Measurements from ENCODE around the gene TXLNG.
A peak's percentile ranks its signal among the peaks of the same experiment; 100 is the strongest.
"Not testable (repeated sequence)": the region's sequence is repeated elsewhere in the genome, so short reads cannot be mapped to it uniquely, and the experiment has no call there.

The TXLNG gene

GRCh38 chrX:16838202-16839066 is 52.2 kb downstream of the TXLNG start:
- no peak for DNase-seq (ENCODE audit: low read depth)

- DNase-seq (ENCODE audit: low read depth), result no peak
These were observed 53.1 kb downstream of the TXLNG start for GRCh38 chrX:16839219-16839851.

DNA sequence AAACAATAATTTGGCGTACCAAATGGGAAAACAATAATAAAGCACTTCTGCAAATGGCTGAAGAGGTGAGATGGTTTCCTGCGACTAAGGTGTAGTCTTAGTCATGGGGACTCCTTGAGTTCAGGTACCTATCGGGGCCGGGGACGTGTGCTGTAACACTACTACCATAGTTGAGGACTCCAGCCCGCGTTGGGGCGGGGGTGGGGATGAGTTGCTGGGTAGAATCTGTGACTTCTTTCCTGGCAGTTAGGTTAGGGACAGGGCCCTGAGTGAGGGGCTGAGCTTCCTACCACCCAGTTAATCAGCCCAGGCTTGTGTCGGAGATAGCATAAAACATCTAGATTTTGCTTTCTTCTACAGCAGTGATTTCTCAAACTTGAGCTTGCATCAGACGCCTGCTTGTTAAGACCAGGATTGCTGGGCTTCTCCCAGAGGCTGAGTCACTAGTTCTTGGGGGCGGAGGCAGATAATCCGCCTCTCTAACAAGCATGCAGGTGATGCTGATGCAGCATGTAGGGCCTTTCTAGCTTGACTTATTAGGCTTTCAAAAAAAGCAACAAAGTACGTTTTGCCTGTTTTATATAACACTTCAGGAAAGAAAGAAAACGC is 53.7 kb downstream of the TXLNG start:
- DNase-seq (ENCODE audit: low read depth), result no peak

GRCh38 chrX:16842684-16843083 is 56.4 kb downstream of the TXLNG start:
- no peak for DNase-seq (ENCODE audit: low read depth)

DNA sequence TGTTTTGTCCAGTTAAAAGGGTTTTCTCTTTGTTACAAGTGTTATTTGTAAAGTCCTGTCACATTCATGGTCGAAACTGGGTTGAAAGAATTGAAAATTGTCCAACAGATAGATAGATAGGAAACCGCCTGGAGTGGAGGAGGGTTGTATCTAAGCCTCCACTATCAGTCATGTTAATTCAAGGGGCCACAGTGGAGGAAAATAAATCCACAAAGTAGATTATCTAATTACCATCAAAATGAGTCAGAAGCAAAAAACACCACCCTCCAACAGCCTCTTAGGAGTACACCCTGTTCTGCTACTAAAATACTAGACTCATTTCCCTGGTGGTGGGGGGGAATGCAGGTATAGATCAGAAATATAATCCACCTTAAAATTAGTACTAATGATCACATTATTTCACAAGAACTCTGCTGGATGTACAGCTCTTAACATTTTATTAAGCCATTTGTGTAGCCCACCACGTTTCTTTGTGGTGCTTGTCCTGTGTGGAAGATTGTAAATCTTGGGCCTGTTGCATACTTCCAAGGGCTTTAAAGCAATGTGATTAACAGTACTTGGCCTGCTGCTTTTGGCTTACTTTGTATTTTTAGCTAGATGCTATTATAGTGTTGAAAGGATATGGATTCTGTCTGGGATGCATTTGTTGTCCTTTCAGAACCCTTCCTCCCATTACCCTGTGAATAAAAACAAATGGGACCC is 57.1 kb downstream of the TXLNG start:
- no peak for DNase-seq (ENCODE audit: low read depth)

DNA sequence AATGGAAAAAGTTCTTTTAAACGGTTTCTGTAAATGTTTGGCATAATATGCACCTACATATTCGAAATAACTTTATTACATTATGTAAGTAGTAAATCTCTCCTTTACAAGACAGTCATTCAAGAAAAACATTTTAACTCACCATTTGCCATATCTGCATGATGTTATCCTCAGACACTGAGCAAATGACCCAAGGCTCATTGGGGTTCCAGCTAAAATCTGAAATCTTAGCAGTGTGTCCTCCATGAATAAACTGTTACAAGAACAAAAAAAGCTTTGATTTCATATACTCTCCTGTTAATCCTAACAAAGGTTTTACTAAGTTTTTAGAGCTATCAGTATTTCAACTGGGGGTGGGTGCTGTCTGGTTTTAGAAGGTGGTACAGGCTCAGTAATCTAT is 59.4 kb downstream of the TXLNG start:
- no peak for DNase-seq (ENCODE audit: low read depth)

DNA sequence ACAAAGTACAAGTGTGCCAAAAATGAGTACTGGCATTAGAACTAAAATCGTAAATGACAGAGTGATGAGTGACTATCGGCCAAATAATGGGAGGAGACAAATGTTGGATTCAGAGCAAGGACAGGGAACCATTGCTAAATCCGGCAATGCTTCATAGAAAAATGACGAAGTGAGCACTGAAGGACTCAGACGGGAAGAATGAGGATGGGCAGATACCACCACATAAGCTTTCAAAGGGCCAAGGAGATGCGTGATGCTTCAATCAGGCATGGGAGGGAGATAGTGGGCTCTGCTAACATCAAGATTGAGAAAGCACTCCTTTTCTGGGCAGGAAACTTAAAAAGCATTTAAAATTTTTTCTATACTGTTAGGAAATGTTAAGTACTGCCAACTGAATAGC is 62.3 kb downstream of the TXLNG start:
- no peak for DNase-seq (ENCODE audit: low read depth)

DNA sequence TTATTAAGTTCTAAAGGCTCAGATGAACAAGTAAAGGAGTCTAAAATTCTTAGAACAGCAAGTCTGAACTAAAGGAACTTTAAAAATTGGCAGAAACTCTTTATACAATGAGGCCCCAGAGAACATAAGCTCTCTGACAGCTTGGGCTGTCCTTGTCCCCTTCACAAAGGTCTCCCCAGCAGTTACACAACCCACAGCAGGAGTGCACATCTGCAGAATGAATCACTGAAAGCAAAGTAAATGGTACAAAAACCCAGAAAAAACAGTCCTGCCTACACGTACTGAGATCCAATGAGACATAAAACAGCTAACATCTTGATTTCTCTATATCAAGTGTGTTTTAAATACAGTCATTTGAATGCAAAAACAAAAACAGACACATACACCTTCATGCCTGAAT is 65.2 kb downstream of the TXLNG start:
- DNase-seq (ENCODE audit: low read depth), result no peak

DNA sequence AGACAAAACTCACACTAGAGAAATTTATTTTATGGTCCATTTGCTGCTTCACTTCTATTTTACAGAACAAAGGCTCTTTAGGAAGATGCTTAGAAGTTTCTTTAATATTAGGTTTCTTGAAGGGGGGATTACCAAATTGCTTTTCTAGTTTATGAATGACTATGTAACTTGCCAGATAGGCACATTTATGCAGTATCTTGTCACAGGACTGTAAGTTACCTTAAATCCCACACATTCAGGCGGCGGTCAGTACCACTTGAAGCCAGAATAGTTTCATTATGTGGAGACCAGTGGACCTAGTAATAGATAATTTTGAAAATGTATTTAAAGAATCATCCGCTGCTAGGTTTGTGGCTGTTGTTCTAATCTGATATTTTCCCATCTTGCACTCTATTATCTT is 65.6 kb downstream of the TXLNG start:
- no peak for DNase-seq (ENCODE audit: low read depth)

DNA sequence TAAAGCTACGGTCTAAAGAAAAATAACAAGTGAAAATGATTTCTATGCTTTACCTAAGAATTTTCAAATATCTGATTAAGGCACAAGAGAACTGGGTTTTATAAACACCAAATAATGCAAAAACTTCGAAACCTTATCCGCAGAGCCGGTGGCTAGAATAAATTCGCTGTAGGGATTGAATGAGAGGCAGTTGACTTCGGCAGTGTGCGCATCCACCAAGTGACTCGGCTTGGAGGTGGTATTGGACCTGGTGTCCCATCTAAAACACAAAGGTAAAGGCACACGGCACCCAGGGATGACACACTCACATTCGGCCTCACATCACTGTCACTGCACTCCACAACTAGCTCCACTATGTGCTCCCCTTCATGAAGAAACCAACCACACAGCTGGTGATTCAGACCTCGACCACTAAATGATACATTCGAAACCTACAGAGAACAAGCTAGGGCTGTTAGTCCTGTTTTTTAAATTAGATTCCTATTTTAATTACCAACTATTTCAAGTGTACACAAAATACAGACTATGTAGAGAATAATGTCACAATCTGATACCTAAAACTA is 66.4 kb downstream of the TXLNG start:
- DNase-seq (ENCODE audit: low read depth), result no peak

DNA sequence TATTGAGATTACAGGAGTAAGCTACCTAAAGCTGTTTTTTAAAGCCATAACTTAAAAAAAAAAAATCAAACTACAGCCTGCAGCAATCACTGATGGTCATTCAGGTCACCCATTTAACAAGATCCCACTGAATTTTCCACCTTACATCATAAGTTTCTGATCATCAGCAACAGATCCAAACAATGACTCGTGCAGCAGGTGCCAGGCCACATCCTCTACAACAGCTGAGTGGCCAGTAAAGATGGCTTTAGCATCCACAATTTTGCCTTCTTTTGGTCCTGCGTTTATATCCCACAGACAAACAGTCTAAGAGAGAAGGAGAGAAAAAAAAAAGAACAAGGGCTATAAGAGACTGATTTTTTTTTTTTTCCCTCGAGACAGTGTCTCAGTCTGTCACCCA is 67.3 kb downstream of the TXLNG start:
- no peak for DNase-seq (ENCODE audit: low read depth)

DNA sequence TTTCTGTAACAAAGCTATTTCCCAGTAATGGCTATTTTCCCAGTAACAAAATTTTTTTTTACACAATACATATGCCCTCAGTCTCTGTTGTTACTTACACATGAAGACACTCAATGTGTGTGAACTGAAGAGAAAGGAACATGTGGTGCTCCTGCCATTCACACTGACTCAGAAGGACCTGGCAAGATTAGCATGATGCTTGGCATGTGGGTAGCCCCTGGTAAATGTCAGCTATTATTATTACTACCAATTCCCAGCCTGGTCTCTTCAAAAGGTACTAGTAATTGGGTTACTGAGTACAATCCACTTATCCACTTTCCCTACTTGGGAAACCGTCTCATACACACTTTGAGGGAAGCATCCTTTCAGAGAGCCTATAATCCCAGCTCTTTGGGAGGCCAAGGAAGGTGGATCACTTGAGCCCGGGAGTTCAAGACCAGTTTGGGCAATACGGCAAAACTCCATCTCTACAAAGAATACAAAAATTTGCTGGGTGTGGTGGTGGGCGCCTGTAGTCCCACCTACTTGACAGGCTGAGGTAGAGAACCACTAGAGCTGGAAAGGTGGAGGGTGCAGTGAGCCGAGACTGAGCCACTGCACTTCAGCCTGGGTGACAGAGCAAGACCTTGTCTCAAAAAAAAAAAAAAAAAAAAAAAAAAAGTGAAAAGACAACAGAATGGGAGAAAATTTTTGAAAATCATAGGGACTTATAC is 69.3 kb downstream of the TXLNG start:
- no peak for DNase-seq (ENCODE audit: low read depth)

GRCh38 chrX:16856076-16856404 is 69.8 kb downstream of the TXLNG start:
- DNase-seq (ENCODE audit: low read depth), result not testable (repeated sequence)

- DNase-seq (ENCODE audit: low read depth), result no peak
These were observed 70.5 kb downstream of the TXLNG start for GRCh38 chrX:16856744-16857143.

DNA sequence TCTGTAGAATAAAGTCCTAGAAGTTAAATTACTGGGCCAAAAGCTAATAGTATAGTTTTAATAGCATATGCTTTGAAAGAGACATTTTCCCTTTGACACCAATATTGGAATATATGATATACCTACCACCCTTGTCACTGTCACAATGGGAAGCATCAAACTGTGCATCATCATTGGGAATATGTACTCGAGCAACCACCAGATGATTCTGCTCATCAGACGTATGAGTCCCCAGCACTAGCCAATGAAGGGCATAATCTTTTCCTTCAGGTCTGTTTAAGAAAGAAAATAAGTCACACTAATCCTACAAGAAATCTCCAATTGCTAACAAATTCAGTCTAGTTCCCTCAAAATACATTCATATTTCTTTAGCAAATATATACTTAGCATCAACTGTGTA is 76.6 kb downstream of the TXLNG start:
- DNase-seq (ENCODE audit: low read depth), result no peak

DNA sequence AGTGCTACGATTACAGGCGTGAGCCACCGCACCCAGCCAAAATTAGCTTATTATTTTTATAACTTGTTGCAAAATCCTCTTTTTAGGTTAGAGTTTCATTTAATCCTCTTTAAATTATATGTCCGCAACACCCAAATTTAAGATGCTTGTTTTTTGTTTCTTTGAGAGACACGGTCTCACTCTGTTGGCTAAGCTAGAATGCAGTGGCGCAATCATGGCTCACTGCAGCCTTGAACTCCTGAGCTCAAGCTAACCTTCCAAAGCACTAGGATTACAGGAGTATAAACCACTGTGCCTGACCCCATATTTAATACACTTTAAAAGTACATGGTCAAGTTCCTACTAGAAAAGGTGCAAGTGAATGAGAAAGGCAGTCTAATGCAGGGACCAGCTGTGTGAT is 81.7 kb downstream of the TXLNG start:
- no peak for DNase-seq (ENCODE audit: low read depth)

- DNase-seq (ENCODE audit: low read depth), result no peak
These were observed 82.7 kb downstream of the TXLNG start for GRCh38 chrX:16868920-16869319.

GRCh38 chrX:16869393-16870094 is 83.3 kb downstream of the TXLNG start:
- DNase-seq (ENCODE audit: low read depth), result peak; percentile 22

DNA sequence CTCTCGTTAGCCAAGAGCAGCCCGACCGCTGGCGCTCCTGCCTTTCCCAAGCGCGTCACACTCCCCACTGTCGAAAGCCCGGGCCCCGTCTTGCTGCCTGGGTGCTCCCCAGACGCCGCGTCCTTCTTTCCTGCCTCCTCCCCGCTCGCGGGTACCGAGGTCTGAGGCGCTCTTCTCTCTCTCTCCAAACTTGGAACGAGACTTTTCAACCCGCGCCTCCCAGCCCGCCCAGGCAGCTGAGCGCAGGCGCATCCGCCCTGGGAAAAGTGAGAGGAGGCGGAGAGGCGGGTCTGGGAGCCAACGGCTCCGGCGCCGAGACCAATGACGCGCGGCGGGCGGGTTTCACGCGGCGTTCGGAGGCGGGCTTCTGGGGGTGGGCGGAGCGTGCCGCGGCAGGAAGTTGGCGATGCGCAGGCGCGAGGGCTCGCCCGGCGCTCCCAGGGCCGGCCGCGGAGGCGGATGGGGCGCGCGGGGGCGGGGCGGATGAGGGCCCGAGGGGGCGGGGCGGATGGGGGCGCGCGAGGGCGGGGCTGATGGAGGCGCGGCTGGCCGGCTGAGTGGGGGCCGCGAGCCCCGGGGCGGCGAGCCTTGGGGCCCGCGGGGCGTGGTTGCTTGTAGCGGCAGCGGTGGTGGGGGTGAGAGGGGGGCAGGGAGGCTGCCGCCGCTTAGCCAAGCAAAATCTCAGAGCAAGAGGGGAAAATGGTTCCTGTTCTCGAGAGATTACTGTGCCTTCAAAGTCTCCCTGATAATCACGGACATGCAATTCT is 84.0 kb downstream of the TXLNG start, which contains the start of gene RBBP7:
Gene RBBP7 (minus strand): TSS at position 268 of the 767 bp plus-strand sequence. CDS start 309 bp downstream, outside the sequence.
- peak; percentile 94 for DNase-seq (ENCODE audit: low read depth)
